CD8-positive, alpha-beta memory T cell (primary cell): Measurements from ENCODE around the gene MICA. TPM values are rescaled to one million over a fixed set of nuclear protein-coding genes. Genes with fewer than 3 reads are reported as not detected.

Source experiments
- CTCF ChIA-PET: fragments of 350-600 bp; sonication (Branson Sonifier 250); formaldehyde crosslinking; loops from one replicate; lab custom pipeline; 2021; ENCODE audit warnings: antibody characterized with exemption; lab: Charles Lee
- POLR2A ChIA-PET: fragments of 350-600 bp; sonication (Branson Sonifier 250); formaldehyde crosslinking; loops from one replicate; lab custom pipeline; 2021; ENCODE audit warnings: antibody characterized with exemption; lab: Charles Lee
- DNase-seq, 5 donors: peaks; one replicate each; pipeline versions ENCODE4 v3.0.0 to v3.0.0-alpha.2; 2020 to 2022; ENCODE audit warnings: mixed read lengths in 1 of 5
- H3K27ac ChIP-seq: one replicate; pipeline ENCODE4 v1.7.0; 2013; ENCODE audit warnings: low read depth, mild to moderate bottlenecking, low read length, moderate library complexity
- H3K27me3 ChIP-seq: 2 replicates; pipeline ENCODE4 v1.7.0; 2013; ENCODE audit warnings: low read length, mild to moderate bottlenecking; ENCODE audit not compliant: insufficient read depth, poor library complexity, severe bottlenecking
- H3K36me3 ChIP-seq: 2 replicates; pipeline ENCODE4 v1.7.0; 2013; ENCODE audit warnings: mild to moderate bottlenecking, low read length, moderate library complexity; ENCODE audit not compliant: insufficient read depth
- H3K4me1 ChIP-seq: 2 replicates; pipeline ENCODE4 v1.7.0; 2013; ENCODE audit warnings: mild to moderate bottlenecking, low read length, moderate library complexity; ENCODE audit not compliant: insufficient read depth
- H3K4me3 ChIP-seq: 2 replicates; pipeline ENCODE4 v1.7.0; 2013; ENCODE audit warnings: mild to moderate bottlenecking, low read length
- H3K9me3 ChIP-seq: 2 replicates; pipeline ENCODE4 v1.7.0; 2013; ENCODE audit warnings: mild to moderate bottlenecking, low read length
- H3K27ac Mint-ChIP-seq, 8 donors: one replicate each; pipeline ENCODE4 v1.8.0; 2020 to 2021; ENCODE audit warnings: mixed read lengths in 8 of 8, mild to moderate bottlenecking in 6 of 8, inconsistent platforms in 3 of 8, moderate library complexity in 3 of 8
- H3K27me3 Mint-ChIP-seq, 2 donors: one replicate each; pipeline ENCODE4 v1.8.0; 2020 to 2021; ENCODE audit warnings: mixed read lengths in 2 of 2, mild to moderate bottlenecking in 1 of 2, moderate library complexity in 1 of 2
- H3K36me3 Mint-ChIP-seq, 3 donors: one replicate each; pipeline ENCODE4 v1.8.0; 2020 to 2021; ENCODE audit warnings: mixed read lengths in 3 of 3, inconsistent platforms in 1 of 3, mild to moderate bottlenecking in 1 of 3
- H3K4me1 Mint-ChIP-seq, 3 donors: one replicate each; pipeline ENCODE4 v1.8.0; 2020 to 2021; ENCODE audit warnings: mixed read lengths in 3 of 3, inconsistent platforms in 1 of 3, mild to moderate bottlenecking in 1 of 3
- H3K4me3 Mint-ChIP-seq, 7 donors: one replicate each; pipeline ENCODE4 v1.8.0; 2020 to 2021; ENCODE audit warnings: mixed read lengths in 7 of 7, mild to moderate bottlenecking in 6 of 7, moderate library complexity in 4 of 7, inconsistent platforms in 2 of 7
- H3K9me3 Mint-ChIP-seq, 5 donors: one replicate each; pipeline ENCODE4 v1.8.0; 2020 to 2022; ENCODE audit warnings: mixed read lengths in 5 of 5, mild to moderate bottlenecking in 3 of 5, moderate library complexity in 2 of 5, inconsistent platforms in 1 of 5
- polyA plus RNA-seq: library from polyadenylated mRNA; unstranded; fragments of 300-500 nt; fragmentation: Illumina TruSeq; gene quantifications from one replicate; pipeline ENCODE4 v1.2.3, GENCODE V29; 2021
- total RNA-seq, 2 experiments: library from RNA; stranded (reverse); gene quantifications; one replicate each; pipeline ENCODE4 v1.2.3, GENCODE V29; 2021

The MICA gene
- total and polyA plus RNA-seq, 3 experiments from 2014 or later = 8.2 to 12.8 (median 12.4) TPM

DNA sequence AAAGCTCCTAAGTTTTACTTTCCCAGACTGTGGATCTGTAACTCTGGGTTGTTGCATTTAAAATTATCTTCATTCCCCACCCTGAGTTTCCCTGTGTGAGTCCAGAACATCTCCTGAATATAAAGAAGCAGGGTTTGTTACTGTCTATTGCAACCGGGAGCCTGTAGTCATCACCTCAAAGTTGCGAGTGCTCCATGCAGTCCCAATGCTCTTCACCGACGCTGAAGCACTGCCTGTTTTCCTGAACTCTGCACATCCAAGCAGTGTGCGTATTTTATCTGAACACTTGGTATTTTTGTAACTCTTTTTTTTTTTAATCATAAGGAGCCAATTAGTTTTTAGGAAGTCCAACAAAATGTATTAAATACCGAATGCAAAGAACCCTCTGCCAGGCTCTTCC lies 45.5 kb upstream of the MICA start:
- peak overlapping the region; percentile 100 for H3K4me3 ChIP-seq
- POLR2A ChIA-PET = interaction anchor here (0.9 to 1.5 kb wide), 5 partner anchors 9 to 160 kb away, joined by 3 to 10 read pairs (median 4); no protein-coding TSS in a partner anchor
- peaks cover 30% of the 10 kb centered on the region for H3K36me3 ChIP-seq
- H3K27me3 ChIP-seq = no peaks in the 10 kb centered on the region
- peaks cover 34% of the 10 kb centered on the region for H3K4me1 ChIP-seq
- H3K27ac Mint-ChIP-seq = peak overlapping the region; percentile 100
- H3K4me1 Mint-ChIP-seq = peaks cover 49 to 55% (median 54%) of the 10 kb centered on the region in 3 donors
- CTCF ChIA-PET = interaction anchor here (0.8 to 1.0 kb wide), 3 partner anchors 9 to 161 kb away, joined by 4 to 6 read pairs (median 5); no protein-coding TSS in a partner anchor
- peaks cover 23 to 49% (median 33%) of the 10 kb centered on the region in 3 donors for H3K36me3 Mint-ChIP-seq
- H3K27me3 Mint-ChIP-seq = peaks cover 9 to 33% of the 10 kb centered on the region in 2 donors
- H3K4me3 Mint-ChIP-seq = peak overlapping the region; percentile 96 to 100 (median 97)
- H3K9me3 ChIP-seq = no peaks in the 10 kb centered on the region
- H3K27ac ChIP-seq = peak overlapping the region; percentile 99
- peaks cover 0 to 4% (median 3%) of the 10 kb centered on the region in 5 donors for H3K9me3 Mint-ChIP-seq
- no peak for DNase-seq

DNA sequence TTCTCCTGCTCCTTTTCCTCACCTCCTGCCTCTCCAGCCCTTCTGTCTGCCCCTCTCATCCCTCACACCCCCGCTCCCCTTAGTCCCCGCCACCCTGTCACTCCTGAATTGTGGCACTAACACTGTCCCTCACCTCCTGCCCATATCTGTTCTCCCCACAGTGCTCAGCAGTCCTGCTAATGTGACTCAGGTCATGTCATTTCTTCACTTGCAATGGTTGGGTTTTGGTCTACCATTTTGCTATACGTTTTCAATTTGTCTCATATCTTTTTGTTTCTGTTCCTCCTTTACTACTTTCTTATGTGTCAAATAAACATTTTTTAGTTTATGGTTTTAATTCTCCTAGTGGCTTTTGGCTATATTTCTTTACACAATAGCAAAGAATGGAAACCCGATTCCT lies 45.1 kb upstream of the MICA start:
- peaks cover 9 to 30% of the 10 kb centered on the region in 2 donors for H3K27me3 Mint-ChIP-seq
- H3K4me1 Mint-ChIP-seq = peaks cover 45 to 51% (median 49%) of the 10 kb centered on the region in 3 donors
- Histone ChIP-seq H3K27ac (peak overlapping the region; percentile 99), H3K4me1 (peaks cover 30% of the 10 kb centered on the region), H3K36me3 (peaks cover 26% of the 10 kb centered on the region), H3K4me3 (peak overlapping the region; percentile 100), H3K27me3 (no peaks in the 10 kb centered on the region), H3K9me3 (no peaks in the 10 kb centered on the region)
- H3K4me3 Mint-ChIP-seq = peak overlapping the region; percentile 96 to 100 (median 97)
- H3K36me3 Mint-ChIP-seq = peaks cover 23 to 45% (median 31%) of the 10 kb centered on the region in 3 donors
- H3K27ac Mint-ChIP-seq = peak overlapping the region; percentile 100
- CTCF ChIA-PET = interaction anchor here (1.0 kb wide), 2 partner anchors 8 to 161 kb away, joined by 4 to 6 read pairs; no protein-coding TSS in a partner anchor
- H3K9me3 Mint-ChIP-seq = peaks cover 0 to 4% (median 3%) of the 10 kb centered on the region in 5 donors
- no peak for DNase-seq
- POLR2A ChIA-PET = interaction anchor here (0.9 to 1.5 kb wide), 4 partner anchors 8 to 89 kb away, joined by 3 to 6 read pairs (median 4); no protein-coding TSS in a partner anchor

DNA sequence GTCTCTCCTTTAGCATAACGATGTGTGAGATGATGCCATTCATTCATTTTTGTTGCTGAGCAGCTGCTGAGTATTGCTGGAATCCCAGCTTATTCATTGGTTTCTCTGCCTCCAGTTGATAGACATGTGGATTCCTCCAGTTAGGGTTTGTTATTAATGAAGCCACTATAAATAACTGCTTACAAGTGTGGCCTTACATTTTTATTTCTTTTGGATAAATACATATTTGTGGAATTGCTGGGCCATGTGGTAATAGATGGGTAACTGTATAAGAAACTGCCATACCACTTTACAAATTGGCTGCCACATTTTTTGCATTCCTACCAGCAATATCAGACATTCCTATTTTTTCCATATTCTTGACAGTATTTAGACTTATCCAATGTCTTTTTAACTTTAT lies 43.8 kb upstream of the MICA start:
- peaks cover 9 to 23% of the 10 kb centered on the region in 2 donors for H3K27me3 Mint-ChIP-seq
- ChIA-PET CTCF (no interaction called here), POLR2A (interaction anchor here (1.0 to 1.5 kb wide), 3 partner anchors 71 to 90 kb away, joined by 3 to 6 read pairs (median 4); no protein-coding TSS in a partner anchor)
- Histone ChIP-seq H3K4me1 (peaks cover 22% of the 10 kb centered on the region), H3K4me3 (no peak overlapping the region), H3K36me3 (peaks cover 15% of the 10 kb centered on the region), H3K9me3 (no peaks in the 10 kb centered on the region), H3K27me3 (no peaks in the 10 kb centered on the region), H3K27ac (no peak overlapping the region)
- H3K4me1 Mint-ChIP-seq = peaks cover 36 to 47% (median 42%) of the 10 kb centered on the region in 3 donors
- peak overlapping the region in 6 of 8 donors; percentile 4 to 100 (median 86) for H3K27ac Mint-ChIP-seq
- DNase-seq = no peak
- H3K4me3 Mint-ChIP-seq = peak overlapping the region in 6 of 7 donors; percentile 6 to 96 (median 50)
- H3K36me3 Mint-ChIP-seq = peaks cover 12 to 32% (median 19%) of the 10 kb centered on the region in 3 donors
- peaks cover 0 to 4% (median 3%) of the 10 kb centered on the region in 5 donors for H3K9me3 Mint-ChIP-seq

DNA sequence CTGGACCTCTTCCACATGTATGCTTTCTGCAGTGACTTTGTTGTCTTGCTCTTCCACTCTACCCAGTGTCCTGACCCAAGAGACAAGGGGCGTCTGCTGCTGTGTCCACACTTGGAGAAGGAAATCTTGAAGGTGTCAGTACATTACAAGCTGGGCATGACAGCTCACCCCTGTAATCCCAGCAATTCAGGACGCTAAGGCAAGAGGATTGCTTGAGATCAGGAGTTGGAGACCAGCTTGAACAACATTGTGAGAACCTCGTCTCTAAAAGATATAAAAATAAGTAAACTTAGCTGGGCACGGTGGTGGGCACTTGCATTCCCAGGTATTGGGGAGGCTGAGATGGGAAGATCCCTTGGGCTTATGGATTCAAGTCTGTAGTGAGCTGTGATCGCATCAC lies 40.6 kb upstream of the MICA start:
- Mint-ChIP-seq H3K9me3 (peaks cover 0 to 3% (median 0%) of the 10 kb centered on the region in 5 donors), H3K4me3 (no peak overlapping the region), H3K36me3 (peaks cover 0 to 4% (median 0%) of the 10 kb centered on the region in 3 donors), H3K4me1 (peaks cover 33 to 50% (median 42%) of the 10 kb centered on the region in 3 donors), H3K27me3 (peaks cover 9 to 15% of the 10 kb centered on the region in 2 donors), H3K27ac (no peak overlapping the region)
- CTCF ChIA-PET = interaction anchor here (0.7 to 1.0 kb wide), 3 partner anchors 170 to 235 kb away, joined by 3 to 4 read pairs (median 3); no protein-coding TSS in a partner anchor
- Histone ChIP-seq H3K4me1 (peaks cover 14% of the 10 kb centered on the region), H3K9me3 (no peaks in the 10 kb centered on the region), H3K27me3 (peaks cover 10% of the 10 kb centered on the region), H3K4me3 (no peak overlapping the region), H3K27ac (no peak overlapping the region), H3K36me3 (no peaks in the 10 kb centered on the region)
- POLR2A ChIA-PET = interaction anchor here (0.5 to 1.6 kb wide), 2 partner anchors 14 to 37 kb away, joined by 4 read pairs; no protein-coding TSS in a partner anchor
- DNase-seq = no peak

DNA sequence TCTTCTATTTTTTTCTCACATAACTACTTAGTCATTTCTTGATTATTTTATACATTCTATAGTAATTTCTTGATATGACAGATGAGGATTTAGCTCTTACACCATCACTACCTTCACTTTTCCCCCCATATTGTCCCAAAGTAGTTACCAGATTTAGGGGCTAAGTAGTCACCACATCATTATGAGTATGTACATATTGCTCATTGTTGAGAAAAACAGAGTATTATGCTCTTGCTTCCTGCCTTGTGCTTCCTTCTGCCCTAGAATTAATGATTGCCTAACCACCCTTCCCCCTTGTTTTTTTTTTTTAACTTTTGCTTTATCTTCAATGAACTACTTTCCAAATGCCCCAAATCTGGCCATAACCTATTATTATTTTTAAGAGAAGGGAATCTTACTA lies 39.6 kb upstream of the MICA start:
- peak overlapping the region in 1 of 7 donors; percentile 21 for H3K4me3 Mint-ChIP-seq
- no peaks in the 10 kb centered on the region for H3K36me3 Mint-ChIP-seq
- POLR2A ChIA-PET = no interaction called here
- peaks cover 24 to 39% (median 33%) of the 10 kb centered on the region in 3 donors for H3K4me1 Mint-ChIP-seq
- H3K27ac Mint-ChIP-seq = no peak overlapping the region
- Histone ChIP-seq H3K36me3 (no peaks in the 10 kb centered on the region), H3K4me3 (no peak overlapping the region), H3K27ac (no peak overlapping the region), H3K4me1 (peaks cover 6% of the 10 kb centered on the region), H3K27me3 (peaks cover 10% of the 10 kb centered on the region), H3K9me3 (no peaks in the 10 kb centered on the region)
- no peak for DNase-seq
- CTCF ChIA-PET = interaction anchor here (7.7 kb wide), 1 partner anchor 228 kb away, joined by 80 read pairs; the partner anchor contains the start of gene PSORS1C2
- H3K9me3 Mint-ChIP-seq = peaks cover 0 to 3% (median 0%) of the 10 kb centered on the region in 5 donors
- peaks cover 17 to 26% of the 10 kb centered on the region in 2 donors for H3K27me3 Mint-ChIP-seq

DNA sequence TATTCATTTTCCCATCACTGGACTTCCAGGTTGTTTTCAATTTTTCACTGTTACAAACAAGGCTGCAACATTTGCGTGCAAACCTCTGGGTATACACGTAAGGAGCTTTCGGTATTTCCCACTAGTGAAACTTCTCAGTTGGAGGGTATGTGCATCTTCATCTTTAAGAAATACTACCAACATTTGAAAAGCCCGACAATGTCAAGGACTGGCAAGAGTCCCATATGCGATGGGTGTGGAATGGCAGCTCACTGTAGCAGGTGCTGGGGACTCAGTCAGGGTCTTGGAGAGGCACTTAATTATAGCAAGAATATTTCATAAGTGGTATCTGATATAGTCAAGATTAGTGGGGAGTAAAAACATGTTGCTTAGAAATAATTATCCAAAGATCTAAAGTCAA lies 37.5 kb upstream of the MICA start:
- Histone ChIP-seq H3K9me3 (no peaks in the 10 kb centered on the region), H3K36me3 (no peaks in the 10 kb centered on the region), H3K27me3 (peaks cover 10% of the 10 kb centered on the region), H3K27ac (no peak overlapping the region), H3K4me1 (no peaks in the 10 kb centered on the region), H3K4me3 (no peak overlapping the region)
- Mint-ChIP-seq H3K27me3 (peaks cover 17 to 36% of the 10 kb centered on the region in 2 donors), H3K27ac (peak overlapping the region in 1 of 8 donors; percentile 21), H3K9me3 (peaks cover 0 to 1% (median 0%) of the 10 kb centered on the region in 5 donors), H3K4me1 (peaks cover 12 to 22% (median 15%) of the 10 kb centered on the region in 3 donors), H3K36me3 (peaks cover 0 to 4% (median 0%) of the 10 kb centered on the region in 3 donors), H3K4me3 (peak overlapping the region in 3 of 7 donors; percentile 30 to 83 (median 57))
- POLR2A ChIA-PET = interaction anchor here (0.6 to 2.3 kb wide), 6 partner anchors 8 to 764 kb away, joined by 3 to 24 read pairs (median 6); partner anchors contain the start of genes FKBPL and HLA-B
- DNase-seq = no peak
- CTCF ChIA-PET = interaction anchor here (0.9 to 7.7 kb wide), 23 partner anchors 8 to 230 kb away, joined by 3 to 80 read pairs (median 5); partner anchors contain the start of genes HLA-B, PSORS1C2 and TCF19

DNA sequence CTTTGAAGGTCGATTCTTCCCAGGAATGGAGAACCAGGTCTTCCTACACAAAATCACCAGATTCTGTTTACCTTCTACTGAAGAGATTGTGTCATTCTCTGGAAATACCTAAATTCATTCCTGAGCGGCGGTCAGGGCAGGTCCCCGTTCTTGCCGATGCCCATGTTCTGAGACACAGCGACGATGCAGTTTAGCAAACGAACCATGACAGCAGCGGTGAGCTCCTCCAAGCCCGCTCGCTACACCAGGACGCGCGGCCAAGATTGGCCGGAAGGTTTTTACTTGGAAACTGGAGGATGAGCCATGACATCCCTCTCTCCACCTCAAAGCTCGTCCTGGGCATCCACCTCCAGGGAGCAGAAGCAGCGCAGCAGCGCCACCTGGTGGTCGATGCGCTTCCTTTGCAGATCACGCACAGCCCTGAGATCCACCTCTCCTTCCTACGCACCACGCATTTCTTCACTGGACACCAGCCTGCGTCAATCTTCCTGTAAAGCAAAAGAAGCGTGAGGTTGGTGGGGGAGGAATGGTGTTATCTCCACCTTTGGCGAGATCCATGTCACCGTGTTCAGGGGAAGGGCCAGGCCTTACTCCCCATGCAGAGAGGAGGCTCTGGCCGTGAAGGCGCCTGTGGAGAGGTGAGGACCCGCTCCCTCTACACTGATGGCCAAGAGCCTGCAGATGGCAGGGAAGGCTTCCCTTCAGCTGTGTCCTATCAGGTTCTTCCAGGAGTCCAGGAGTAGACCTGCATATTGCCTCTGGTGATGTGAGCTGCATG lies 36.5 kb upstream of the MICA start:
- Histone ChIP-seq H3K4me3 (peak overlapping the region; percentile 63), H3K27ac (no peak overlapping the region), H3K9me3 (no peaks in the 10 kb centered on the region), H3K36me3 (no peaks in the 10 kb centered on the region), H3K4me1 (no peaks in the 10 kb centered on the region), H3K27me3 (peaks cover 10% of the 10 kb centered on the region)
- peak; percentile 83 to 92 (median 85) for DNase-seq
- H3K9me3 Mint-ChIP-seq = peaks cover 0 to 1% (median 0%) of the 10 kb centered on the region in 5 donors
- H3K4me1 Mint-ChIP-seq = peaks cover 12 to 22% (median 15%) of the 10 kb centered on the region in 3 donors
- ChIA-PET CTCF (interaction anchor here (0.6 to 7.7 kb wide), 44 partner anchors 8 to 453 kb away, joined by 3 to 80 read pairs (median 5); partner anchors contain the start of genes HLA-B, PSORS1C2, TCF19 and VARS2), POLR2A (interaction anchor here (0.7 to 2.3 kb wide), 10 partner anchors 9 to 230 kb away, joined by 3 to 24 read pairs (median 6); partner anchors contain the start of gene HLA-B)
- H3K27me3 Mint-ChIP-seq = peaks cover 17 to 35% of the 10 kb centered on the region in 2 donors
- H3K36me3 Mint-ChIP-seq = peaks cover 0 to 4% (median 0%) of the 10 kb centered on the region in 3 donors
- peak overlapping the region; percentile 66 to 88 (median 83) for H3K4me3 Mint-ChIP-seq
- H3K27ac Mint-ChIP-seq = peak overlapping the region in 7 of 8 donors; percentile 21 to 93 (median 78)
